ENCODE measurements around the gene KRT35.
"Not testable (repeated sequence)": the region's sequence is repeated elsewhere in the genome, so short reads cannot be mapped to it uniquely, and the experiment has no call there.

KRT35 gene

GRCh38 chr17:41430376-41430775, 50.6 kb downstream of the KRT35 start:
- H3K36me3 ChIP-seq (ENCODE audit: control insufficient read depth, insufficient read depth, low read length); H3K4me3 ChIP-seq (ENCODE audit: low read depth, low read length); H3K27me3 ChIP-seq (ENCODE audit: control insufficient read depth, insufficient read depth, low read length); H3K27ac ChIP-seq (ENCODE audit: low read depth, low read length); H3K9me3 ChIP-seq (ENCODE audit: control insufficient read depth, insufficient read depth, low read length); H3K9ac ChIP-seq (ENCODE audit: low read depth, low read length); H3K4me1 ChIP-seq (ENCODE audit: control insufficient read depth, insufficient read depth, low read length): not testable (repeated sequence)

- Histone ChIP-seq H3K36me3 (ENCODE audit: control insufficient read depth, insufficient read depth, low read length) (no peaks in the 10 kb centered on the region), H3K4me1 (ENCODE audit: control insufficient read depth, insufficient read depth, low read length) (peaks cover 6% of the 10 kb centered on the region; the same call in 1 of the 2 replicates), H3K4me3 (ENCODE audit: low read depth, low read length) (no peak overlapping the region), H3K27ac (ENCODE audit: low read depth, low read length) (no peak overlapping the region), H3K9me3 (ENCODE audit: control insufficient read depth, insufficient read depth, low read length) (no peaks in the 10 kb centered on the region), H3K9ac (ENCODE audit: low read depth, low read length) (no peak overlapping the region), H3K27me3 (ENCODE audit: control insufficient read depth, insufficient read depth, low read length) (no peaks in the 10 kb centered on the region)
Measured at GRCh38 chr17:41429667-41430066, 51.3 kb downstream of the KRT35 start.

DNA sequence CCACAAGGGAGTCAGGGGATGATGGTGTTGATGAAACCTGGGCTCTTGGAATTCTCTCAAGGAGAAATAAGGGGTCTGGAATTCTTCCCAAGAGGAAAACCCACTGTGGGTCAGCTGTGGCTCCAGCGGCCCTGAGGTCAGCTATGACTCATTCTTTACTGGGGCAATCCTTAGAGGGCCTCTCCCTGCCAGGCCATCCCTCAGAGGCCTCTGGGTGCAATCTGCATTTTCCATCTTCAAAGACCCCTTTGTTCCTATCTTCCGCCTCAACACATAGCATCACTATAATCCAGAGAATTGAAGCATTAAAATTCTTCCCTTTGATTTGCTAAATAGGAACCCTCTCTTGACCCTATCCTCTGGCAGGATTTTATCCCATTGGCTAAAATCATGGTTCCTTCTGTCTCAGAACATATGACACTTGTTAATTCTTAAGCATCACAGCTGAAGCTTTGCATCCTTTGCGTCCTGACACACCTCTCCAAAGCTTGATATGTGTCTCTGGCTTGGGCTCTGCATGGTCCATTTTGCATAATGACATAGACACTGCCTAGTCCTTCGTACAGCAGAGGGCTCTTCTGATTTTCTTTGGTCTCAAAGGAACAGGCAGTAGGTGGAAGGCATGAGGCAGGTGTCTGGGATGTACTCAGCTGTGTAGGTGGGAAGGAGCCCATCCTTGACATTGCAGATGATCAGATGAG, 52.2 kb downstream of the KRT35 start:
- peaks cover 6% of the 10 kb centered on the region; the same call in 1 of the 2 replicates for H3K4me1 ChIP-seq (ENCODE audit: control insufficient read depth, insufficient read depth, low read length)
- H3K27ac ChIP-seq (ENCODE audit: low read depth, low read length): peak overlapping the region; percentile 20
- no peaks in the 10 kb centered on the region for H3K27me3 ChIP-seq (ENCODE audit: control insufficient read depth, insufficient read depth, low read length)
- no peaks in the 10 kb centered on the region for H3K36me3 ChIP-seq (ENCODE audit: control insufficient read depth, insufficient read depth, low read length)
- H3K9me3 ChIP-seq (ENCODE audit: control insufficient read depth, insufficient read depth, low read length): no peaks in the 10 kb centered on the region
- H3K4me3 ChIP-seq (ENCODE audit: low read depth, low read length): no peak overlapping the region
- H3K9ac ChIP-seq (ENCODE audit: low read depth, low read length): no peak overlapping the region
